Fibroblast of mammary gland (primary cell): ENCODE data around the gene ITK.

Experiments used
- DNase-seq: peaks from one replicate; pipeline ENCODE4 v3.0.0-alpha.2; 2010; ENCODE audit warnings: low read depth
- H3K4me3 ChIP-seq: 2 replicates; pipeline ENCODE4 v1.5.1; 2011; ENCODE audit warnings: low read depth, mild to moderate bottlenecking, low read length, moderate library complexity; ENCODE audit not compliant: control insufficient read depth
- TF ChIP-seq, protein P1 (sequence below): conservative IDR thresholded peaks from 2 replicates; pipeline ENCODE4 v1.5.1; 2011; ENCODE audit warnings: low read depth, low read length, inconsistent platforms; ENCODE audit not compliant: control insufficient read depth, insufficient read depth

ITK gene

DNA sequence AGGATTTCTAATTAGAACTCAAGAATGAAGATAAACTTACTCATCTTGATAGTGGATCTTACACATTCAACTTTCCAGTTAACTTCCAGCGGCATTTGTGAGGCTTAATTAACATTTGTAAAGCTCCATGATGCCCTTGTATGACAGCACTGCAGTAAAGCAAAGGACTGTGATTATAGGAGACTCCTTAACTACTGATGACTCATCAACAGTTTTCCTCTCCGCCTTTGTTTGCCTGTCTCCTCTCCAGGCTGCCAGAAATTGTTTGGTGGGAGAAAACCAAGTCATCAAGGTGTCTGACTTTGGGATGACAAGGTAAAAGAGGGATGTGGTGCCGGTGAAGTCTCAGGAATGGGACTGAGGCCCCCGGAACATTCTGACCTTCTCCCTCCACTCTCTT is 64.8 kb downstream of the ITK start:
- DNase-seq = peak; percentile 29
- no peak overlapping the region for H3K4me3 ChIP-seq
- TF ChIP-seq, protein P1, sequence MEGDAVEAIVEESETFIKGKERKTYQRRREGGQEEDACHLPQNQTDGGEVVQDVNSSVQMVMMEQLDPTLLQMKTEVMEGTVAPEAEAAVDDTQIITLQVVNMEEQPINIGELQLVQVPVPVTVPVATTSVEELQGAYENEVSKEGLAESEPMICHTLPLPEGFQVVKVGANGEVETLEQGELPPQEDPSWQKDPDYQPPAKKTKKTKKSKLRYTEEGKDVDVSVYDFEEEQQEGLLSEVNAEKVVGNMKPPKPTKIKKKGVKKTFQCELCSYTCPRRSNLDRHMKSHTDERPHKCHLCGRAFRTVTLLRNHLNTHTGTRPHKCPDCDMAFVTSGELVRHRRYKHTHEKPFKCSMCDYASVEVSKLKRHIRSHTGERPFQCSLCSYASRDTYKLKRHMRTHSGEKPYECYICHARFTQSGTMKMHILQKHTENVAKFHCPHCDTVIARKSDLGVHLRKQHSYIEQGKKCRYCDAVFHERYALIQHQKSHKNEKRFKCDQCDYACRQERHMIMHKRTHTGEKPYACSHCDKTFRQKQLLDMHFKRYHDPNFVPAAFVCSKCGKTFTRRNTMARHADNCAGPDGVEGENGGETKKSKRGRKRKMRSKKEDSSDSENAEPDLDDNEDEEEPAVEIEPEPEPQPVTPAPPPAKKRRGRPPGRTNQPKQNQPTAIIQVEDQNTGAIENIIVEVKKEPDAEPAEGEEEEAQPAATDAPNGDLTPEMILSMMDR = no peak

- no peak for DNase-seq
- H3K4me3 ChIP-seq = no peak overlapping the region
- TF ChIP-seq, protein P1 = no peak
These were observed 65.2 kb downstream of the ITK start for GRCh38 chr5:157245886-157246285.

- DNase-seq = no peak
- H3K4me3 ChIP-seq = no peak overlapping the region
- TF ChIP-seq, protein P1 = no peak
These were observed 66.6 kb downstream of the ITK start for GRCh38 chr5:157247267-157247666.

- no peak for DNase-seq
- TF ChIP-seq, protein P1 = no peak
These were observed 68.3 kb downstream of the ITK start for GRCh38 chr5:157248821-157249470.

DNA sequence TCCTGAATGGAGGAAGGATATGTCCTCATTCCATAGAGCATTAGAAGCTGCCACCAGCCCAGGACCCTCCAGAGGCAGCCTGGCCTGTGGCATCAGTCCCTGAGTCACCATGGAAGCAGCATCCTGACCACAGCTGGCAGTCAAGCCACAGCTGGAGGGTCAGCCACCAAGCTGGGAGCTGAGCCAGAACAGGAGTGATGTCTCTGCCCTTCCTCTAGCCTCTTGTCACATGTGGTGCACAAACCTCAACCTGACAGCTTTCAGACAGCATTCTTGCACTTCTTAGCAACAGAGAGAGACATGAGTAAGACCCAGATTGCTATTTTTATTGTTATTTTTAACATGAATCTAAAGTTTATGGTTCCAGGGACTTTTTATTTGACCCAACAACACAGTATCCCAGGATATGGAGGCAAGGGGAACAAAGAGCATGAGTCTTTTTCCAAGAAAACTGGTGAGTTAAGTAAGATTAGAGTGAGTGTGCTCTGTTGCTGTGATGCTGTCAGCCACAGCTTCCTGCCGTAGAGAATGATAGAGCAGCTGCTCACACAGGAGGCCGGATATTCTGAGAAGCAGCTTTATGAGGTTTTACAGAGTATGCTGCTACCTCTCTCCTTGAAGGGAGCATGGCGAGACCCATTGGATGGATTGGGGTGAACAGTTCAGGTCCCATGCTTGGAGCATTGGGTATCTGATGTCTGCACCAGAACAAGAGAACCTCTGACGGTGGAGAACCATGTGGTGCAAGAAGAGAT is 72.2 kb downstream of the ITK start:
- H3K4me3 ChIP-seq = no peak overlapping the region
- TF ChIP-seq, protein P1 = no peak
- DNase-seq = peak; percentile 11

More at GRCh38 chr5:157248821-157249470, 68.3 kb downstream of the ITK start:
- no peak overlapping the region for H3K4me3 ChIP-seq

GRCh38 chr5:157253547-157253946 is 72.9 kb downstream of the ITK start:
- no peak overlapping the region for H3K4me3 ChIP-seq
- TF ChIP-seq, protein P1 = peak; percentile 99
- DNase-seq = peak; percentile 63
